ENCODE data around the gene RNGTT.
"Not testable (repeated sequence)": the region's sequence is repeated elsewhere in the genome, so short reads cannot be mapped to it uniquely, and the experiment has no call there.

RNGTT gene

GRCh38 chr6:88910922-88911778, 52.3 kb downstream of the RNGTT start:
- no peaks in the 10 kb centered on the region for H3K27me3 Mint-ChIP-seq (ENCODE audit: low read depth)
- H3K27ac Mint-ChIP-seq, result no peak overlapping the region
- H3K4me3 Mint-ChIP-seq, result no peak overlapping the region
- H3K9me3 Mint-ChIP-seq, result peaks cover 12% of the 10 kb centered on the region
- H3K4me1 Mint-ChIP-seq (ENCODE audit: low read depth), result peaks cover 21% of the 10 kb centered on the region
- peaks cover 26% of the 10 kb centered on the region for H3K36me3 Mint-ChIP-seq (ENCODE audit: low read depth)

- peaks cover 30% of the 10 kb centered on the region for H3K36me3 Mint-ChIP-seq (ENCODE audit: low read depth)
- peaks cover 18% of the 10 kb centered on the region for H3K4me1 Mint-ChIP-seq (ENCODE audit: low read depth)
- no peak overlapping the region for H3K27ac Mint-ChIP-seq
- no peaks in the 10 kb centered on the region for H3K27me3 Mint-ChIP-seq (ENCODE audit: low read depth)
- peaks cover 4% of the 10 kb centered on the region for H3K9me3 Mint-ChIP-seq
- H3K4me3 Mint-ChIP-seq, result no peak overlapping the region
Observed at GRCh38 chr6:88908598-88909548, 54.5 kb downstream of the RNGTT start.

GRCh38 chr6:88907148-88907547, 56.3 kb downstream of the RNGTT start:
- Mint-ChIP-seq H3K36me3 (ENCODE audit: low read depth) (peaks cover 29% of the 10 kb centered on the region), H3K4me1 (ENCODE audit: low read depth) (peaks cover 13% of the 10 kb centered on the region)
- H3K9me3 Mint-ChIP-seq; H3K4me3 Mint-ChIP-seq; H3K27ac Mint-ChIP-seq; H3K27me3 Mint-ChIP-seq (ENCODE audit: low read depth): not testable (repeated sequence)

- Mint-ChIP-seq H3K4me1 (ENCODE audit: low read depth) (peaks cover 2% of the 10 kb centered on the region), H3K9me3 (no peaks in the 10 kb centered on the region), H3K4me3 (no peak overlapping the region), H3K36me3 (ENCODE audit: low read depth) (peaks cover 22% of the 10 kb centered on the region), H3K27ac (no peak overlapping the region), H3K27me3 (ENCODE audit: low read depth) (no peaks in the 10 kb centered on the region)
Observed at GRCh38 chr6:88899569-88900316, 63.7 kb downstream of the RNGTT start.

GRCh38 chr6:88895911-88896310, 67.5 kb downstream of the RNGTT start:
- peaks cover 7% of the 10 kb centered on the region for H3K36me3 Mint-ChIP-seq (ENCODE audit: low read depth)
- no peaks in the 10 kb centered on the region for H3K9me3 Mint-ChIP-seq
- no peak overlapping the region for H3K27ac Mint-ChIP-seq

GRCh38 chr6:88890860-88891845, 72.3 kb downstream of the RNGTT start:
- Mint-ChIP-seq H3K36me3 (ENCODE audit: low read depth) (peaks cover 13% of the 10 kb centered on the region), H3K27ac (no peak overlapping the region), H3K4me3 (no peak overlapping the region), H3K27me3 (ENCODE audit: low read depth) (no peaks in the 10 kb centered on the region), H3K9me3 (no peaks in the 10 kb centered on the region), H3K4me1 (ENCODE audit: low read depth) (no peaks in the 10 kb centered on the region)

More at GRCh38 chr6:88895911-88896310, 67.5 kb downstream of the RNGTT start:
- Mint-ChIP-seq H3K4me1 (ENCODE audit: low read depth) (no peaks in the 10 kb centered on the region), H3K27me3 (ENCODE audit: low read depth) (no peaks in the 10 kb centered on the region), H3K4me3 (no peak overlapping the region)

- Mint-ChIP-seq H3K27me3 (ENCODE audit: low read depth) (no peaks in the 10 kb centered on the region), H3K9me3 (no peaks in the 10 kb centered on the region), H3K4me3 (no peak overlapping the region)
Observed at GRCh38 chr6:88890394-88890793, 73.0 kb downstream of the RNGTT start.

GRCh38 chr6:88884361-88884760, 79.1 kb downstream of the RNGTT start:
- Mint-ChIP-seq H3K4me1 (ENCODE audit: low read depth) (no peaks in the 10 kb centered on the region), H3K4me3 (no peak overlapping the region), H3K27ac (no peak overlapping the region), H3K27me3 (ENCODE audit: low read depth) (no peaks in the 10 kb centered on the region), H3K9me3 (no peaks in the 10 kb centered on the region), H3K36me3 (ENCODE audit: low read depth) (peaks cover 30% of the 10 kb centered on the region)

More at GRCh38 chr6:88890394-88890793, 73.0 kb downstream of the RNGTT start:
- Mint-ChIP-seq H3K27ac (no peak overlapping the region), H3K36me3 (ENCODE audit: low read depth) (peaks cover 20% of the 10 kb centered on the region), H3K4me1 (ENCODE audit: low read depth) (no peaks in the 10 kb centered on the region)

GRCh38 chr6:88882536-88882935, 80.9 kb downstream of the RNGTT start:
- Mint-ChIP-seq H3K36me3 (ENCODE audit: low read depth) (peaks cover 28% of the 10 kb centered on the region), H3K27ac (no peak overlapping the region), H3K27me3 (ENCODE audit: low read depth) (no peaks in the 10 kb centered on the region), H3K4me3 (no peak overlapping the region), H3K9me3 (no peaks in the 10 kb centered on the region), H3K4me1 (ENCODE audit: low read depth) (no peaks in the 10 kb centered on the region)

- Mint-ChIP-seq H3K36me3 (ENCODE audit: low read depth) (peaks cover 19% of the 10 kb centered on the region), H3K27ac (no peak overlapping the region)
Observed at GRCh38 chr6:88881451-88881850, 82.0 kb downstream of the RNGTT start.

GRCh38 chr6:88880021-88880420, 83.4 kb downstream of the RNGTT start:
- Mint-ChIP-seq H3K4me3 (no peak overlapping the region), H3K36me3 (ENCODE audit: low read depth) (peaks cover 9% of the 10 kb centered on the region), H3K27me3 (ENCODE audit: low read depth) (no peaks in the 10 kb centered on the region), H3K27ac (no peak overlapping the region), H3K9me3 (no peaks in the 10 kb centered on the region), H3K4me1 (ENCODE audit: low read depth) (no peaks in the 10 kb centered on the region)

More at GRCh38 chr6:88881451-88881850, 82.0 kb downstream of the RNGTT start:
- Mint-ChIP-seq H3K9me3 (no peaks in the 10 kb centered on the region), H3K4me1 (ENCODE audit: low read depth) (no peaks in the 10 kb centered on the region), H3K4me3 (no peak overlapping the region), H3K27me3 (ENCODE audit: low read depth) (no peaks in the 10 kb centered on the region)

- peaks cover 7% of the 10 kb centered on the region for H3K4me1 Mint-ChIP-seq (ENCODE audit: low read depth)
- H3K4me3 Mint-ChIP-seq, result no peak overlapping the region
- H3K36me3 Mint-ChIP-seq (ENCODE audit: low read depth), result peaks cover 1% of the 10 kb centered on the region
- no peak overlapping the region for H3K27ac Mint-ChIP-seq
- H3K27me3 Mint-ChIP-seq (ENCODE audit: low read depth), result no peaks in the 10 kb centered on the region
- no peaks in the 10 kb centered on the region for H3K9me3 Mint-ChIP-seq
Observed at GRCh38 chr6:88877893-88878292, 85.5 kb downstream of the RNGTT start.

- H3K27ac Mint-ChIP-seq, result no peak overlapping the region
- H3K36me3 Mint-ChIP-seq (ENCODE audit: low read depth), result peaks cover 4% of the 10 kb centered on the region
- H3K4me3 Mint-ChIP-seq, result no peak overlapping the region
- H3K4me1 Mint-ChIP-seq (ENCODE audit: low read depth), result peaks cover 15% of the 10 kb centered on the region
- H3K9me3 Mint-ChIP-seq, result no peaks in the 10 kb centered on the region
- no peaks in the 10 kb centered on the region for H3K27me3 Mint-ChIP-seq (ENCODE audit: low read depth)
Observed at GRCh38 chr6:88872962-88873361, 90.5 kb downstream of the RNGTT start.

Data from T-helper 1 cell treated with Interleukin-12 subunit alpha and Interleukin-12 subunit beta and Interleukin-4 antibody, amounts not matched to agents 30 μg/mL and 1 μg/mL, for 36 hours (primary cell).